ENCODE measurements around the gene PAFAH1B1.
"Not testable (repeated sequence)": the region's sequence is repeated elsewhere in the genome, so short reads cannot be mapped to it uniquely, and the experiment has no call there.

The PAFAH1B1 gene

GRCh38 chr17:2636169-2636930 is 42.9 kb downstream of the PAFAH1B1 start:
- DNase-seq = no peak

GRCh38 chr17:2637422-2637821 is 44.0 kb downstream of the PAFAH1B1 start:
- no peak for DNase-seq

- DNase-seq = no peak
Measured at GRCh38 chr17:2644971-2645370, 51.5 kb downstream of the PAFAH1B1 start.

GRCh38 chr17:2647957-2648356 is 54.5 kb downstream of the PAFAH1B1 start:
- no peak for DNase-seq

GRCh38 chr17:2649191-2649590 is 55.7 kb downstream of the PAFAH1B1 start:
- no peak for DNase-seq

- DNase-seq = not testable (repeated sequence)
Measured at GRCh38 chr17:2652911-2653310, 59.5 kb downstream of the PAFAH1B1 start.

GRCh38 chr17:2655546-2655945 is 62.1 kb downstream of the PAFAH1B1 start:
- DNase-seq = no peak

- DNase-seq = no peak
Measured at GRCh38 chr17:2656283-2656682, 62.8 kb downstream of the PAFAH1B1 start.

- DNase-seq = not testable (repeated sequence)
Measured at GRCh38 chr17:2659337-2659736, 65.9 kb downstream of the PAFAH1B1 start.

- DNase-seq = not testable (repeated sequence)
Measured at GRCh38 chr17:2660410-2660809, 67.0 kb downstream of the PAFAH1B1 start.

GRCh38 chr17:2672026-2672425 is 78.6 kb downstream of the PAFAH1B1 start:
- no peak for DNase-seq

- not testable (repeated sequence) for DNase-seq
Measured at GRCh38 chr17:2679247-2679646, 85.8 kb downstream of the PAFAH1B1 start.

- no peak for DNase-seq
Measured at GRCh38 chr17:2680961-2681360, 87.5 kb downstream of the PAFAH1B1 start.

GRCh38 chr17:2681650-2682049 is 88.2 kb downstream of the PAFAH1B1 start:
- no peak for DNase-seq

- DNase-seq = no peak
Measured at GRCh38 chr17:2682176-2682938, 88.9 kb downstream of the PAFAH1B1 start.

- DNase-seq = no peak
Measured at GRCh38 chr17:2683912-2684311, 90.5 kb downstream of the PAFAH1B1 start.

GRCh38 chr17:2684549-2684948 is 91.1 kb downstream of the PAFAH1B1 start:
- DNase-seq = no peak

GRCh38 chr17:2685696-2686095 is 92.2 kb downstream of the PAFAH1B1 start:
- no peak for DNase-seq

- no peak for DNase-seq
Measured at GRCh38 chr17:2687074-2687418, 93.6 kb downstream of the PAFAH1B1 start.

- DNase-seq = no peak
Measured at GRCh38 chr17:2688351-2689342, 95.2 kb downstream of the PAFAH1B1 start.

GRCh38 chr17:2689411-2690164 is 96.1 kb downstream of the PAFAH1B1 start:
- DNase-seq = peak; percentile 56
